ENCODE data around the gene CUX1.
A peak's percentile ranks its signal among the peaks of the same experiment; 100 is the strongest.
"Not testable (repeated sequence)": the region's sequence is repeated elsewhere in the genome, so short reads cannot be mapped to it uniquely, and the experiment has no call there.

CUX1 gene

DNA sequence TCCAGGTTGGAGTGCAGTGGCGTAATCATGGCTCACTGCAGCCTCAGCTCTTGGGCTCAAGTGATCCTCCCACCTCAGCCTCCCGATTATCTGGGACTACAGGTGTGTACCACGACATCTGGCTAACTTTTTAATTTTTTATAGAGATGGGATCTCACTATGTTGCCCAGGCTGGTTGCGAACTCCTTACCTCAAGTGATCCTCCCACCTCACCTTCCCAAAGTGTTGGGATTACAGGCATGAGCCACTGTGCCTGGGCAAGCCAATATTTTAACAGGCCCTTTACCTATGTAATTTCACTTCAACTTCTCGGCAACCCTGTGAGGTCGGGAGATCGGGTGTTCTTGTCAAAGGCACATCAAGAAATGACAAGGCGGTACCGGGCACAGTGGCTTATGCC, 146.3 kb downstream of the CUX1 start:
- DNase-seq, result no peak

DNA sequence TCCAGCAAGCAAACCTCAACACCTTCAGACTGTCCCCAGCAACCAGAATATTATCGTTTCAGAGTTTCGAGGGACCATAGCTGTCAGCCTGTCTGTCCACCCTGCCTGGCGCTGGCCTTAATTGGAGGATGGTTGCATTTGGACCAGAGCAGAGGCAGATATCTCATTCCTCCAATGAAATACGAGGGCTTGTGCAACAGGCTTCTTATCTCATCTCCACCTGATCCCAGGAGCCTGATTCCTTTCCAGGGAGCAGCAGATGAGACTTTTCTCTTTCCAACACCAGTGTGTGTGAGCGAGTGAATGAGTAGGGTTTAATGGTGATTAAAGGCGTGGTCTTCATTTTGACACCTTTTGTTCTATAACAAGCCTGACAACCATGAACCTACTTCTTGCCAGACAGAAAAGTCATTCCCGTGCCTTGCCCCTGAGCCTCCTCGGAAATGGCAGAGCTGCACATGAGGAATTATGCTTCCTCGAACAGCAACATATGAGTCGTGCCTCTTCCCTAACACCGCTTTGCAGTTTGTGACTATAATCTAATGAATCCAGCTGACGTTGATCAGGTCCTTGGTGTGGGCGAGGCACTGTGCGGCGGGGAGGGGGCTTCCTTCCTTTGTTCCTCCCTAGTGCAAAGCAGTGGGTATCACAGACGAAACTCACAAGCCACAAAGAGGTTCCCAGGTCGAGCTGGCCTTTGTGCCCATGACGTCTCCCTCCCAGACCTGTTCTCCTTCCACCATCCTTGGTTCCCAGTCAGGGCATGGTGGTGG, 147.4 kb downstream of the CUX1 start:
- no peak for DNase-seq

DNA sequence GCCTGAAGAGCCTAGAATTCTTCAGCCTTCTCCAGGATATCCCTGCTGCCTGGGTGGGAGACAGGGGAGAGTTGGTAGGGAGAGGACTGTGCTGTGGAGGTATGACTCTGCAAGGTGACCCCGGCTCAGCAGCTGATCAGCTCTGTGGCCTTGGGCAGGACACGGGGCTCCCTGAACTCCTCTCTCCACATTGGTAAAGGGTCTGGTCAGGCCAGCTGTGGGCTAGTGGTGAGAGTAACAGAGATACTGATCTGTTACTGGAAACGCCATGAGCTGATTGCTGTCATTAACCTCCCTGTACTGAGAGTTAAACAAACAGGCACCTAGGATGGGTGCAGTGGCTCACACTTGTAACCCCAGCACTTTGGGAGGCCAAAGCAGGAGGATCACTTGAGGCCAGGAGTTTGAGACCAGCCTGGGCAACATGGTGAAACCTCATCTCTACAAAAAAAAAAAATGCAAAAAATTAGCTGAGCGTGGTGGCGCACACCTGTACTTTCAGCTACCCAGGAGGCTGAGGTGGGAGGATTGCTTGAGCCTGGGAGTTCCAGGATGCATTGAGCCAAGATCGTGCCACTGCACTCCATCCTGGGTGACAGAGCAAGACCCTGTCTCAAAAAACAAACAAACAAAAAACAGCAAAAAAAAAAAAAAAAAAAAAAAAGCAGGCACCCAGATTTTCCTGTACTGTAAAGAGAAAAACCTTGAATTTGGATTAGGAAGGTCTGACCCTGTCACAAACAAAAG, 151.5 kb downstream of the CUX1 start:
- DNase-seq, result no peak

DNA sequence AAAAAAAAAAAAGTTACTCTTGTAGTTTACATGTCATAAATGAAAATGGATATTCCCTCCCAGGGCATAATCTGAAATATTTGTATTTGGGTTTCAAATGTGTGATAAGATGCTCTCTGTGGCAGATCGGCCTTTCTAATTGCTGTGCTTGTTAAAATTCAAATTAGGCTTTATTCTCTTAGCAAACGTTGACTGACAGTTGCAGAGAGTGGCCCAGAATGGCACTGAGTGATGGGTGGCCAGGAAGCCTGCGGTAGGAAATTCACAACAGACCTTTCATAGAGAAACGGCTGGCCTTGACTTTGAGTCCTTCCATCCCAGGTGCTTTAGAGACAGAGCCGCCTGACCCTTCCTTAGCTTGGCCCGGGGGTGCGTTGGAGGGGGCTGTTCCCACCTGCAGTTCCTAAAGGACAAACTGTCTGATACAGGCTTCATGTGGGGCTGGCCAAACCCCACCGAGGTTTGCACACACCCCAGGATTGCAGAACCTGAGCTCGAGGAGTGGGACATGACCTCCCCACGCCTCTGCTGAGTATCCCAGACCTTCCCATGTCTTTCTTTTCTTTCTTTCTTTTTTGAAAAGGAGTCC, 152.7 kb downstream of the CUX1 start:
- no peak for DNase-seq

DNA sequence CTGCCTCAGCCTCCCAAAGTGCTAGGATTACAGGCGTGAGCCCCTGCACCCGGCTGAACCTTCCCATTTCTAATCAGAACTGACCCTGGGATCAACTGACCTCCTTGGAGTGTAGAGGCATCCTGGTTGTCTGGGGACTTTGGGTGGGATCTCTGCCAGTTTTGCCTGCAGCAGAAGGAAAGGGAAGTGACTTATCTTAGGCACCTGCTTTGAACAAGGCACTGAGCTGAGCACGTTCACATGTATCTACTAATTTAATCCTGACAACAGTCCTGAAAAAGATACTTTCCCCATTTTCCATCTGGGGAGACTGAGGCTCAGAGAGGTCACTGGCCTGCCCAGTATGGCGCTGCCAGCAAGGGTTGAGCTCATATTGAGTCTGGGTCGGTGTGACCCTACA, 153.4 kb downstream of the CUX1 start:
- DNase-seq, result no peak

DNA sequence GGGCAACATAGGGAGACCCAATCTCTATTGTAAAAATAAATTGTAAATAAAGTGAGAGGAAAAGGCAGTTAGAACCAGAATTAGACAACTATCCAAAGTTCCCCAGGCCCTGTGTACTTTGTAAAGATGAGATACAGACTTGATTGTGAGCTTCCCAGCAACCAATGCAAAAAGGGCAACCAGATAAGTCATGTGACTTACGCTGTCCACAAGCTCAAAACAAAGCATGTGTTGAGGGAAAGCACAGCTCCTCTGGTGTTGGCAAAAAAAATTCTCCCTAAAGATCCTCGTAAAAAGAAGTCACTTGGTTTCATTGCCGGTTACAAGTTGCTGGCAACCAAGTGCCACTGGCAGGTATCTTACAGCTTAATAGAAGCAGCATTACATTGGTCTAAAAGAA, 154.0 kb downstream of the CUX1 start:
- no peak for DNase-seq

DNA sequence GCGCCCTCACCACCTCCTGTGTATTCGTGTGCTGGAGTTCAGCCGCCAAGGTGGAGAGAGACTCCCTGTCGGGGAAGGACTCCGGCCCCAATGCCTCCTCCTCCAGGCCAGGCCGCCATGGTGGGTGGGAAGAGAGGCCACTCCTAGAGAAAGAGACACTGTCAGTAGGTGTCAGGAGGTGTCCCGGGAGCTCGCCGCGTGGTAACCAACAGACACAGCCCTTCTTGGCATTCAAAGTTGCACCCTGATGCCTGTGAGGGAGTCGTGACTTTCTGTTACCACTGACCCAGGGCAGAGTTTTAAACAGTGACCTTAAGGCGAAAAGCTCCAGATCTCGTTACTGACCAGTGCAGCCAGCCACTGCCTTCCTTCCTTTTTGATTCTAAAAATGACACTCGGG, 155.2 kb downstream of the CUX1 start:
- DNase-seq, result no peak

DNA sequence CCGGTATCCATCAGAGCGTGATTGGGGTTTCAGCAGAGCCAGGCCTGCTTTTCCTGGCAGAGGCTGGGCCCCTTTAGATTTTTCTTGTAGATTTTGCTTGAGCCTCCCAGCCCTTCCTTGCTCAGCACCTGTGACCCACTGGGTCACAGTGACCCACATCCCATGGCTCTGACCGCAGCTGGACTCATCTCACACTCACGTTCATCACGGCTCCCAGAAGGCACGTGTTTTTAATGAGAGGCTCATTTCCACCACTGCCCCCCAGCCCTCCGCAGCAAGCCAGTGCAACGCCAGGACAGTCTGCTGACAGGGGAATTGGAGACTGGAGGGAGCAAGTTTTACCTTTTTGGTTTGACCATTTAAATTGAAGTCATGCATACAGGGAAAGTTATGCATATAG, 155.7 kb downstream of the CUX1 start:
- no peak for DNase-seq

DNA sequence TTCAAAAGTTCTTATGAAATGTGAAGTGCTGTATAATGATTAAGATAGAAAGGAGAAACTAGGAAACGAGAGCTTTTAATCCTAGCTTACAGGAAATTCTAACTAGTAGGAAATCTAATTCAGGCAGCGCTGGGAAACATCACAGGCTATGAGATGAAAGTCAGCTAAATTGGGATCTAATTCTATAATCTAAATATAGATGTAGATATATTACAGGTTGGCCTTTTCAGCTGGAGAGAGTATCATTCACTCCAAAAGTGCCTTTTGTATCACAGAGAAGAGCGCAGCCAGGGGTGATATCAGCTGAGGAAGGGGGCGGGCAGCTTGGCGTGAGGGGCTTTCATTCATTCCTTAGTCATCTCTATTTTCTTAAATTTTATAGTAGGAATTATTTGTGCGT, 157.0 kb downstream of the CUX1 start:
- no peak for DNase-seq

DNA sequence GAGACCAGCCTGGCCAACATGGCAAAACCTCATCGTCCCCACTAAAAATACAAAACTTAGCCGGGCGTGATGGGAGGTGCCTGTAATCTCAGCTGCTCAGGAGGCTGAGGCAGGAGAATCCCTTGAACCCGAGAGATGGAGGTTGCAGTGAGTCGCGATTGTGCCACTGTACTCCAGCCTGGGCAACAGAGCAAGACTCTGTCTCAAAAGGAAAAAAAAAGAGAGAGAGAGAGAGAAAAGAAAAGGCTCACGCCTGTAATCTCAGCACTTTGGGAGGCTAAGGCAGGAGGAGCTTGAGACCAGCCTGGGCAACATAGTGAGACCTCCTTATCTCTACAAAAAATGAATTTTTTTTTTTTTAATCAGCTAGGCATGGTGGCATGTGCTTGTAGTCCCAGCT, 157.6 kb downstream of the CUX1 start:
- no peak for DNase-seq

DNA sequence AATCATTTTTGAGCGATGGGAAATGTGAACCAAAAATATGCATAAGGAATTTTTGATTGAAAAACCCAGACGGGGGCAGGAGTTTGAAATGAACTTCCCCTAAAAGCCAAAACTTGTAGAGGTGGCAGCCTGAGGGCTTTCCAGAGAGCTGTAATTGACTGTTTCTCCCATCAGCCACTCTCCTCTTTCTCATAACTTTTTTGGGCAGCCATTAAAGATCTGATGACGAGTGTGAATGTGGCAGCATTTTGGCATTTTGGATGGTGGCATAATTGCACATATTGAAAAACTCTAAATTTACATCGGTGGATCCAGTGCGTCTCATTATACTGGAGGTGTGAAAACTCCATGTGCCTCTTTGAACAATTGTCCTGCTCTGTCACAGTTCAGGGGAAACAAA, 159.0 kb downstream of the CUX1 start:
- DNase-seq, result no peak

DNA sequence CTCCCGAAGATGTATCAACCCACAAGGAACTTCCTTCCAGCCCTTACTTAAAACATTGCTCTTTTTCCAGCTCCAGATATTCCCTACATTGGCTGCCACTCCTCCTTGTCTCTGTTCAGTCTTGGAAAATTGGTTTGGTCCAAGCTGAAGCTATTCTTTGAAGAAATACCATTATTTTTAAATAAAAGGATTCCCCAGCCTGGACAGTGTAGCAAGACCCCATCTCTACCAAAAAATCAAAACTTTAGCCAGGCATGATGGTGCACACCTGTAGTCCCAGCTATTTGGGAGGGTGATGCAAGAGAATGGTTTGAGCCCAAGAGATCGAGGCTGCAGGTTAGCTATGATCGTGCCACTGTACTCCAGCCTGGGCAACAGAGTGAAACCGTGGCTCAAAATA, 159.8 kb downstream of the CUX1 start:
- no peak for DNase-seq

DNA sequence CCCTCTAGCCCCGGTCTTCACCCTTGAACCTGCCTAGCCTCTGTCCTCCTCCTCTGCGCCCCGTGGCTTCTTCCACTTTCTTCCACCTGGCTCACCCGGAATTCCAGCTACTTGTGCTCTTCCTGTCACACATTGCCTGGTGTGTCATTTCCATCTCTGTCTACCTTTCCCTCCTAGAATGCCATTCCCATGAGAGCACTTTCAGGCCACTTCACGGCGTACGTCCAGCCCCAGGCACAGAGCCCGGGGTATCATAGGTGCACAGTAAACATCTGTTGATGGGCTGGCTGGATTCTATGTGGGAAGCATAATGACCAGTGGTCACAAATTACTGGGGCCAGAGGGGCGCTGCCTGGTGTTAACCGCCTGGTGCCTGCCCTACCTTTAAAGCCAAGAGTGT, 161.3 kb downstream of the CUX1 start:
- DNase-seq, result no peak

DNA sequence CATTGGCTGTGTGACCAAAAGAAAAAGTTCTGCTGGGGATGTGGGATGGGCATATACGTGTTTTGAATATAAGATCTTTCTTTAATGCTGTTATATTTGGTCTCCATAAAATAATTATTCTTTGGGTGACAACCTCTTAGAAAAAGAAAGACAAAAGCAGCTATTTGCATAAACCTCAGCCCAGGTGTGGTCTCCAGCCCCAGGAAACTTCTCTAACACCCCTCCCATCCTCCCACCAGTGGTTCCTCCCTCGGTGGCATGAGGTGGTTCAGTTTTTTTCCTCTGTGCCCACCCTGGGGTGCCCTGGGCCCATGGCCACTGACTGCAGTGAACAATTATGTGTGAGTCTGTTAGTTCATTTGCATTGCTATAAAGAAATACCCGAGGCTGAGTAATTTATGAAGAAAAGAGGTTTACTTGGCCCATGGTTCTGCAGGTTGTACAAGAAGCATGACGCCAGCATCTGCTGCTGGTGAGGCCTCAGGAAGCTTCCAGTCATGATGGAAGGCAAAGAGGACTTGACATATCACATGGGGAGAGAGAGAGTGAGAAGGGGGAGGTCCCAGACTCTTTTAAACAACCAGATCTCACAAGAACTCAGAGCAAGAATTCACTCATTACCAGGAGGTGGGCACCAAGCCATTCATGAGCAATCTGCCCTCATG, 165.9 kb downstream of the CUX1 start:
- no peak for DNase-seq

DNA sequence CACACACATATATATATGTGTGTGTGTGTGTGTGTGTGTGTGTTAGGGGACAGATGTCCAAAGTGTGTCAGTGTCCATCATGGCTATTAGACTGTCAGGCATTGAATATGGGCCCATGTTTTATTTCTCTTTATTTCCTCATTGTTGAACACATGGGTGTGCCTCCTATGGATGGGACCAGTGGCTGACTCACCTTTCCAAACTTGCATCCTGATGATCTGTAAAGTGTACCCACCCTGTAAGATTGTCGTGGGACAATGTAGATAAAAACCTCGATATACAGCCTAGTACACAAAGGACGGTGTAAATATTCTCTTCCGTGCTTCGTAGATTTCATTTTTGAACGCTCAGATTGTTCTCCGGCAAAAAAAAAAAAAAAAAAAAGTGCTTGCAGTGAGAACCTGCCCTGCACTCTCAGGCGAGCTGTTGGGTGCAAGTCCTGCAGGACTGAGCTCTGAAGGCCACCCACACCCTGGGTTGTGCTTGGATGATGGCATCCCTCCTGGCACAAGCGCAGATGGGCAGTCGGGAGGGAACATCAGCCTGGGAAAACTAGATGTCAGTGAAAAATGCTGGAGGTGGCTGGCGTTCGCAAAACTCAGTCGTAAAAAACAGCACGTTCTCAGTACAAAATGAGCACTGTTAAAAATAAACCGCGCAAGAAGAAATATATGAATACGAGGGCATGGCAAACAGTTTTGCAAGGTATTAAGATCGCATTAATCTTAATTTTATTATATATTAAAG, 166.9 kb downstream of the CUX1 start:
- no peak for DNase-seq

DNA sequence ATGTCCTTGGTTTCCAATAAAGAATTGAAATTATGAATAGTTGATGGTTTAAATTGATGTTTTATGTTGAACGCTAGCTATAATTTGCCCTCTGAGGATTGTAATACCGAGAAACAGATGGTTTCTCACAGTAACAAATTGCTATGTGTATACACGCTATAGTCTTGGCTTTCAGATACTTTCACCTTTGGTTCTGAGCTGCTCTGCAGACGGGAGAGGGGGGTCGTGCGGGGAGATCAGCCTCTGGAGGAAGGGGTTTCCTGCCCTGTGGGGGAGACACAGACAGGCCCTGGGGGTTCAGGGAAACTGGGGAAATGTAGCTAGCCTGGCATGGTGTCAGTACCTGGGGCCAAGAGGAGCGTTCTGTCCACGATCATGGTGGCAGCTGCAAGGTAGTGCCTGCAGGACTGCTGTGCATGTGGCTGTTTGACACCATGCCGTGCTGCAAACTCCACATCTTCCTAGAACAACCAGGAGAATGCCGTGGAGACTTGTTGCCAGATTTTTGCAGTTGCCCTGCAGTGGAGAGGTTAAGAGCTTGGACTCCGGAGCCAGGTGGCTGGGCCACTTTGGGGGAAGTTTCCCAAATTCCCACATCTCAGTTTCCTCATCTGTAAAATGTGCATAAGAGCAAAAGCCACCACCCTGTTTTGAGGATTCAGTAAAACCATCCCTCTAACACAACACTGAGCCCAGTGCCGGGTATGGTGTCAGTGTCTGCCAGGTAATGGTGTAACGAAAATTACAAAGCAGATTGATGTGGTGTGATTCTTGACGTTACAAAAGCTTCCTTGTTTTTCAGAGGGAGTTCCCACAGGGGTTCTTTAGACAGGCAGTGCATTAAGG, 167.9 kb downstream of the CUX1 start:
- peak; percentile 55 for DNase-seq

DNA sequence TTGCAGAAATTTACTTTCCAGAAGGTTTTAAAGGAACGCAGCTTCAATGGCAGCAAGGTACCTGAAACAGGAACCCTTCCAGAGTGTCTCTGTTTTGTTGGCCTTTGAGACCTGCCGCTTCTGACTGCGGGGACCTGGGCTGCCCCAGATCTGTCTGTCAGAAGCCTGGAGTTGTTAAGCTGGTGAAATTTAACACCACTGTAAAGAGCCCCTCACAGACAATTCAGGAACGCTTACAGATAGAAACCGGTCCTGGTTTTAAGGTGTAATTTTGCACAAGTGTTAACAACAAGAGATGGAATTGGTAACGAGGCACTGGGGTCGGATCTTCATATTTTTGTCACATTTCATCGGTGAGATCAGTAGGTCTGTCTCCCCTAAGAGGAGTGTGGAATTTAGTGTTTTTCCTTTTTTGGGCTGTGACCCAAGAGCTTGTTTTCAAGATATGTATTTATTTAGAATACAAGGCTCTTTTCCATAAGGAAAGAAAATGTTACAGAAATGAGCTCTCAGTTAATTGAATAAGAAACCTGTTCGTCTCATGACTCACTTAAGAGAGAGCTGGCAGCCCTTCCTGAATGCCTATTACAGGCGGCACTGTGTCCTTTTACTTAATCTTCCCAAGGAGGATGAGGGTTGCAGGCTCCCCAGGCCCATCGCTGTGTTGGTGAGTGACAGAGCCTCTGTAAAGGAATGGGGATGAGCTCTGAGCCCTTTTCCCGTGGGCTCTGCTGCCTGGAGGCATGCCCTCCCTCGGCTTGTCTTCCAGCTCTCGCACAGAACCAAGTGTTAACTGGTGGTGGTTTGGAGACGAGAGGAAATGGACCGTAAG, 168.7 kb downstream of the CUX1 start:
- DNase-seq, result no peak

DNA sequence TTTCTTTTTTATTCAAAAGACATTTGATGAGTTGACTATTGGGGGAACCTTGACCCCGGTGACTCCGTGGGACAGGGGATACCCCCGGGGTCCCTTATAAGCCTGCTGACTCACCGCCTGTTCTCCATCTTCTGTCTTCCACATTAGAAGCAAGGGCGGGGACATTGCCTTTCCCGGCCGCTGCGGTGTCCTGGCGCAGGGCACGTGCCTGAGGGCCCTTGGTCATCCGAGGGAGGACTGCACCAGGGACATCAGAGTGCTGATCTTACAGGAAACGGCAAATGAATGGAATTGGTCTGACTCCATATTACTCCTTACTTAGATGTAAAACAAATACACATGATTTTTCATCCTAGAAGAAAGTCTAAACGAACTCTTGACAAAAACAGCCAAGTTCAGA, 170.1 kb downstream of the CUX1 start:
- no peak for DNase-seq

DNA sequence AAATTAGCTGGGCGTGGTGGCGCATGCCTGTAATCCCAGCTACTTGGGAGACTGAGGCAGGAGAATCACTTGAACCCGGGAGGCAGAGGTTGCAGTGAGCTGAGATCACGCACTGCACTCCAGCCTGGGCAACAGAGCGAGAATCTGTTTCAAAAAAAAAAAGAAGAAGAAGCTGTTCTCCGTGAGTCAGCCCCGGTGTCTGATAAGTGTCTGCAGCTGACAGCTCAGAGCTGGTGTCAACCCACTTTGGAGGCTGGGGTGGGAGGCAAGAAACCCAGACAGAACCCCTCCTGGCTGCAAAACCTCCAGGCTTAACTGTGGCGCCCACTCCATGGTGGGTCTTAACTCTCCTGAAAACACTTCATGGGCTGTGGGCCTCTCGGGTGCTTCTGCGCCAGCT, 170.6 kb downstream of the CUX1 start:
- DNase-seq, result not testable (repeated sequence)

DNA sequence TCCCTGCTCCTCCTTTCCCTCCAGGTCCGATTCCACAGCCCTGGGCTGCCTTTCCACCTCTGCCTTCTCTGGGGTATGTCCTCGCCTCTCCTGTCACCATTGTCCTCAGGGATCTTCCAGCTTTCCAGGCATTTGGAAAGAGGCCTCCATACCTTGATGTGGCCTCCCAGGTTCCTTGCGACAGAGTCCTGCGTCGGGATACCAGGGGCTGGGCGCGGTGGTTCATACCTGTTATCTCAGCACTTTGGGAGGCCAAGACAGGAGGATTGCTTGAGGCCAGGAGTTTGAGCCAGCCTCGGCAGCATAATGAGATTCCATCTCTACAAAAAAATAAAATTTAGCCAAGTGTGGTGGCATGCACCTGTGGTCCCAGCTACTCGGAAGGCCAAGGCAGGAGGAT, 171.1 kb downstream of the CUX1 start:
- DNase-seq, result no peak

DNA sequence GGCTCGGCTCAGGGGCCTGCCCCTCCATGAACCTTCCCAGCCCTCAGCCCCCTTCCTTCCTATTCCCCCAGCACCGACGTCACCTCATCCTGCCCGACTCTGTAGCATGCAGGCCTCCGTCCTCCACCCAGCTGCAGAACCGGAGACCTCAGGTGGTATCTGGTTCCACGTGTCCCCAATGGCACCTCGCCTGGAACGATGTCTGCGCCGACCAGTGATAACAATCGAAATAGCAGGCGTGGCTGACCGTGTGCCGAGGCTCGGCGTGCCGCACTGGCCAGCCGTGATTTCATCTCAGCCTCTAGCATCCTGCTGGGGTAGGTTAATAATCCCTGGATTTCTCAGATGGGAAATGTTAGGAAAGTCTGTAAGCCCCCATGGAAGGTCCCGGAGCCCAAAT, 171.7 kb downstream of the CUX1 start:
- no peak for DNase-seq
